Neural progenitor cell (in vitro differentiated cells): Measurements from ENCODE around the gene MVD. TPM values are rescaled to one million over a fixed set of nuclear protein-coding genes. Genes with fewer than 3 reads are reported as not detected.

Experiments used
- DNase-seq: peaks from one replicate; pipeline ENCODE4 v3.0.0-alpha.2; 2016; ENCODE audit warnings: low spot score
- H2AFZ ChIP-seq: fragments of 200-600 bp; sonication (generic); replicated peaks from 2 replicates; pipeline ENCODE4 v1.6.1; 2016; ENCODE audit warnings: antibody characterized with exemption
- H3F3A ChIP-seq: fragments of 200-600 bp; sonication (generic); 2 replicates; pipeline ENCODE4 v1.6.1; 2016; ENCODE audit warnings: antibody characterized with exemption, low read depth
- H3K27ac ChIP-seq: fragments of 200-600 bp; sonication (generic); 2 replicates; pipeline ENCODE4 v1.5.1; 2016; ENCODE audit warnings: mild to moderate bottlenecking
- H3K27me3 ChIP-seq: fragments of 200-600 bp; sonication (generic); 2 replicates; pipeline ENCODE4 v1.6.1; 2016; ENCODE audit warnings: mild to moderate bottlenecking, moderate library complexity
- H3K36me3 ChIP-seq: fragments of 200-600 bp; sonication (generic); 2 replicates; pipeline ENCODE4 v1.5.1; 2016
- H3K4me1 ChIP-seq: fragments of 200-600 bp; sonication (generic); 2 replicates; pipeline ENCODE4 v1.6.1; 2016; ENCODE audit warnings: mixed run types
- H3K4me2 ChIP-seq: fragments of 200-600 bp; sonication (generic); 2 replicates; pipeline ENCODE4 v1.6.1; 2016
- H3K4me3 ChIP-seq: fragments of 200-600 bp; sonication (generic); 2 replicates; pipeline ENCODE4 v1.5.1; 2016
- H3K79me2 ChIP-seq: fragments of 200-600 bp; sonication (generic); 2 replicates; pipeline ENCODE4 v1.6.1; 2016; ENCODE audit warnings: low read depth
- H3K9ac ChIP-seq: fragments of 200-600 bp; sonication (generic); 2 replicates; pipeline ENCODE4 v1.6.1; 2016
- H3K9me3 ChIP-seq: fragments of 200-600 bp; sonication (generic); 2 replicates; pipeline ENCODE4 v1.5.1; 2016; ENCODE audit warnings: low read depth
- H4K20me1 ChIP-seq: fragments of 200-600 bp; sonication (generic); 2 replicates; pipeline ENCODE4 v1.6.1; 2016; ENCODE audit warnings: low read depth
- H3K27ac Mint-ChIP-seq: 3 replicates; pipeline ENCODE4 v1.8.0; 2021; ENCODE audit warnings: mixed read lengths
- H3K27me3 Mint-ChIP-seq: 2 replicates; pipeline ENCODE4 v1.8.0; 2022; ENCODE audit warnings: low read depth, mild to moderate bottlenecking, inconsistent platforms, moderate library complexity, mixed read lengths; ENCODE audit not compliant: insufficient read depth
- H3K36me3 Mint-ChIP-seq: 3 replicates; pipeline ENCODE4 v1.8.0; 2021; ENCODE audit warnings: mixed read lengths
- H3K4me1 Mint-ChIP-seq: 3 replicates; pipeline ENCODE4 v1.8.0; 2021; ENCODE audit warnings: mixed read lengths
- H3K4me3 Mint-ChIP-seq: 3 replicates; pipeline ENCODE4 v1.8.0; 2021; ENCODE audit warnings: mild to moderate bottlenecking, moderate library complexity, mixed read lengths
- H3K9me3 Mint-ChIP-seq: 3 replicates; pipeline ENCODE4 v1.8.0; 2020; ENCODE audit warnings: mixed read lengths
- CTCF ChIP-seq: fragments of 200-600 bp; sonication (generic); IDR thresholded peaks from 2 replicates; pipeline ENCODE4 v1.5.1; 2017; ENCODE audit warnings: antibody characterized with exemption, mild to moderate bottlenecking
- EZH2 ChIP-seq: fragments of 200-600 bp; sonication (generic); IDR thresholded peaks from 2 replicates; pipeline ENCODE4 v1.6.1; 2017; ENCODE audit warnings: antibody characterized with exemption, mild to moderate bottlenecking, moderate library complexity
- EZH2phosphoT487 ChIP-seq: fragments of 200-600 bp; sonication (generic); IDR thresholded peaks from 2 replicates; pipeline ENCODE4 v1.6.1; 2017; ENCODE audit warnings: antibody characterized with exemption
- total RNA-seq: library from RNA; depleted of rRNA; stranded (reverse); fragments of >200 nt; gene quantifications from 2 replicates; pipeline ENCODE4 v1.2.3, GENCODE V29; 2015; ENCODE audit warnings: low replicate concordance

Gene MVD
- total RNA-seq, 1 donor from 2014 or later, result 12.7 TPM

DNA sequence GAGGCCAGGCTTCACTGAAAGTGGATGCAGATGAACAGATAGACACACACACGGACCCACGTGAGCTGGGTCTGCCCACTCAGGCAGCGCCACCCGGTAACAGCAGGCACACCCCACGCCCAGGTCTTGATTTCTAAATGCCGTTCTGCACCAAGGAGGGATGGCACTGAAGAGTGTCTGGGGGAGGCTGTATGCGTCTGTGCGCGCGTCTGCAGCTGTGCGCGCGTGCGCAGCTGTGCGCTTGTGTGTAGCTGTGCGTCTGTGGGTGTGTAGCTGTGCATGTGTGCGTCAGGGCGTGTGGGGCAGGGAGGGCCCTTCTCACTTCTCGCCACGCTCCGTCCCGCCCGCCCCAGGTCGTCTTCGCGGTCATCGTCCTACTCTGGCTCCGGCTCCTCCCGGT lies 40.0 kb downstream of the MVD start:
- Mint-ChIP-seq H3K4me1 (peaks cover 8% of the 10 kb centered on the region), H3K9me3 (no peaks in the 10 kb centered on the region), H3K27me3 (peaks cover 2% of the 10 kb centered on the region), H3K27ac (no peak overlapping the region), H3K36me3 (peaks cover 11% of the 10 kb centered on the region), H3K4me3 (no peak overlapping the region)
- no peak overlapping the region for H3K4me2 ChIP-seq
- H4K20me1 ChIP-seq, result peaks cover 19% of the 10 kb centered on the region
- H3K4me3 ChIP-seq, result no peak overlapping the region
- no peaks in the 10 kb centered on the region for H3K36me3 ChIP-seq
- no peaks in the 10 kb centered on the region for H3F3A ChIP-seq
- DNase-seq, result no peak
- no peaks in the 10 kb centered on the region for H3K9me3 ChIP-seq
- no peak overlapping the region for H2AFZ ChIP-seq
- no peaks in the 10 kb centered on the region for H3K27me3 ChIP-seq
- H3K4me1 ChIP-seq, result no peaks in the 10 kb centered on the region
- TF ChIP-seq EZH2phosphoT487, result no peak
- no peak for TF ChIP-seq EZH2
- TF ChIP-seq CTCF, result no peak
- peaks cover 17% of the 10 kb centered on the region for H3K79me2 ChIP-seq
- no peak overlapping the region for H3K9ac ChIP-seq
- H3K27ac ChIP-seq, result no peak overlapping the region

GRCh38 chr16:88622125-88622524 lies 40.8 kb downstream of the MVD start:
- Histone ChIP-seq H3K27ac (no peak overlapping the region), H3K9me3 (no peaks in the 10 kb centered on the region), H3K4me1 (no peaks in the 10 kb centered on the region), H3F3A (no peaks in the 10 kb centered on the region), H3K27me3 (no peaks in the 10 kb centered on the region), H3K4me2 (no peak overlapping the region), H2AFZ (no peak overlapping the region), H3K9ac (no peak overlapping the region), H3K36me3 (no peaks in the 10 kb centered on the region), H3K4me3 (no peak overlapping the region), H4K20me1 (peaks cover 26% of the 10 kb centered on the region), H3K79me2 (peaks cover 20% of the 10 kb centered on the region)
- Mint-ChIP-seq H3K4me3 (no peak overlapping the region), H3K36me3 (peaks cover 11% of the 10 kb centered on the region), H3K27me3 (peaks cover 2% of the 10 kb centered on the region), H3K4me1 (peaks cover 10% of the 10 kb centered on the region), H3K27ac (no peak overlapping the region), H3K9me3 (no peaks in the 10 kb centered on the region)
- no peak for TF ChIP-seq EZH2
- TF ChIP-seq CTCF, result no peak
- TF ChIP-seq EZH2phosphoT487, result no peak
- DNase-seq, result no peak

DNA sequence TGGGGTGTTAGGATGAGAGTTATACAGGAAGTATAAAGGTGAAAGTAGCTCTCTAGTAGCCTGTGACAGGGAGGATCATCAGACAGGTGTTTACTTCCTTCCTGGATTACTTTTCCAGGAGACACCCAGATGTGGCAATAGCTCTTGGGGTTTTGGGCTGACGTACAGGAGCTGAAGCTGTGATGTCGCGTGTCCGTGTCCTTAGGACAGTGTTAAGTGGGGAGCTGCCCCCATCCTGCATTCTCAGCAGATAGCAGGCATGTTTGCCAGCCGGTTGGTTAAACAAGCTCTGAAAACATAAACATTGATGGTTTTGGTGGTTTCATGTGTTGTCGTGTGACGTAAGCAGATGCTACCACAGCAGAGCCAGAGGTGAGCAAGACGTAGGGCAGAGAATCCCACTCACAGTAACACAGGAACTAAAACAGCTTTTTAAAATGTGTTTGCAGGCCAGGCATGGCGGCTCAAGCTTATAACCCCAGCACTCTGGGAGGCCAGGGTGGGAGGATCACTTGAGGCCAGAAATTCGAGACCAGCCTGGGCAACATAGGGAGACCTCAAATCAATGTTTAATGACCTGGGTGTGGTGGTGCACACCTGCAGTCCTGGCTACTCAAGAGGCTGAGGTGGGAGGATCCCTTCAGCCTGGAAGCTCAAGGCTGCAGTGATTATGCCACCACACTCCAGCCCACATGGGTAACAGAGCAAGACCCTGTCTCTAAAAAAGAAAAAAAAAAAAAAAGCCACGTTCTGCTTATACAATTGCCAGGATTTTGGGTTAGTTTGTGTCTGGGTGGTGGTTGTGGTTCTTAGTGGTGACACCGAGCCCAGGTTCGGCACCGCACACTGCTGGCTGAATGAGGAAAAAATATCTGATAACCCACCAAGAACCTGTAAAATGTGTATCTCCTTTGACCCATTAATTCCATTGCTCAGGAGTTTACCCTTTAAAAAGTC lies 42.8 kb downstream of the MVD start:
- Histone ChIP-seq H3K27ac (no peak overlapping the region), H3K4me3 (no peak overlapping the region), H3K9ac (no peak overlapping the region), H3K4me1 (no peaks in the 10 kb centered on the region), H3K4me2 (no peak overlapping the region), H3K9me3 (no peaks in the 10 kb centered on the region), H3F3A (no peaks in the 10 kb centered on the region), H3K27me3 (no peaks in the 10 kb centered on the region), H4K20me1 (peaks cover 44% of the 10 kb centered on the region), H3K36me3 (no peaks in the 10 kb centered on the region), H3K79me2 (peaks cover 20% of the 10 kb centered on the region), H2AFZ (no peak overlapping the region)
- DNase-seq, result no peak
- Mint-ChIP-seq H3K36me3 (peaks cover 12% of the 10 kb centered on the region), H3K27ac (no peak overlapping the region), H3K27me3 (peaks cover 2% of the 10 kb centered on the region), H3K9me3 (no peaks in the 10 kb centered on the region), H3K4me3 (no peak overlapping the region), H3K4me1 (peaks cover 11% of the 10 kb centered on the region)
- no peak for TF ChIP-seq CTCF
